ENCODE measurements around the gene SLC15A5.

Gene SLC15A5

DNA sequence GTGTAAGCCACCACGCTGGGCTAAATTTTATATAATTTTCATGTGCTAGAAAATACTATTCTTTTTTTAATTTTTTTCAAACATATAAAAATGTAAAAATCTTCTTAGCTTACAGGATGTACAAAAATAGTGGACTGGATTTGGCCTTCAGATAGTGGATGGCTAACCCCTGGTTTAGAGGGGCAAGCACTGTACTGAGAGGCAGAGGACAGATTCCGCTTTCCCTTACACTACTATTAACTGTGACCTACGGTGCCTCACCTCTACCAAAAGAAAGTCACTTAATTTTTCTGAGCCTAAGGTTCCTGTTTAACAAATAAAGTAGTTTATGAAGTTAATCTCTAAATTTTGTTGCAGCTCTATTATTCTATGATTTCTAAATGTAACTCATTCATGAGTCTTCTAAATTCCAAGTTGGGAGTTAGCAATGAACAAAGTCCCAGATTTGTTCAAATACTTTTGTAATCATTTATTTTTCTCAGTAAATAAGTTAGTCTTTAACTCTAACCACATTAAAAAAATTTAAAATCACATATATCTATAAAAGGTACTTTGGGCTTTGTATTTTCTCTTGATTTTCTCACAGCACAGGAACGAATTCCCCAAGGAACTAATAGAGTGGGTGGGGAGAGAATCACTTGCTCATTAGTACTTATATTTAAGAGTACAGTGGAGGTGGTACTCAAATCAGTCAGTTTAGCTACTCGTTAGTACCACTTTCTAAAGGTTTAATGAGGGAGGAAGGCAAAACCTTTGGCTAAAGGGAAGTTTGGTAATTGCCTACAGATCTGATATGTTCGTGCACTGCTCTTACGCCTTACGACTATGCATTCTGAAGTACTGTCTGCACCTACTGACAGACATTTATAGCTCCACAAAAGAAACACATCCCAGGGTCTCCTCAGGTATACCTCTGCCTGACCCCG is 33.7 kb downstream of the SLC15A5 start:
- Histone ChIP-seq H4K20me1 (ENCODE audit: insufficient read depth, low read length) (no peaks in the 10 kb centered on the region), H3K4me1 (ENCODE audit: low read length) (no peaks in the 10 kb centered on the region), H3K9me3 (replicated peaks; ENCODE audit: insufficient read depth, low read length) (no peaks in the 10 kb centered on the region), H3K9me2 (replicated peaks; ENCODE audit: insufficient read depth, low read length) (no peaks in the 10 kb centered on the region; the same call in 1 of the 2 replicates), H3K27me3 (replicated peaks; ENCODE audit: insufficient read depth, low read length) (no peaks in the 10 kb centered on the region), H3K4me2 (ENCODE audit: low read depth, low read length) (no peak overlapping the region), H3K27ac (ENCODE audit: low read length) (no peak overlapping the region), H3K9ac (ENCODE audit: low read length) (no peak overlapping the region), H3F3A (ENCODE audit: insufficient read depth, low read length) (no peaks in the 10 kb centered on the region), H3K4me3 (ENCODE audit: low read length) (no peak overlapping the region), H2AFZ (ENCODE audit: low read length) (no peak overlapping the region), H3K36me3 (replicated peaks; ENCODE audit: insufficient read depth, low read length) (no peaks in the 10 kb centered on the region), H3K79me2 (ENCODE audit: low read length) (no peaks in the 10 kb centered on the region)
- DNase-seq, result no peak
- TF ChIP-seq, protein P1, sequence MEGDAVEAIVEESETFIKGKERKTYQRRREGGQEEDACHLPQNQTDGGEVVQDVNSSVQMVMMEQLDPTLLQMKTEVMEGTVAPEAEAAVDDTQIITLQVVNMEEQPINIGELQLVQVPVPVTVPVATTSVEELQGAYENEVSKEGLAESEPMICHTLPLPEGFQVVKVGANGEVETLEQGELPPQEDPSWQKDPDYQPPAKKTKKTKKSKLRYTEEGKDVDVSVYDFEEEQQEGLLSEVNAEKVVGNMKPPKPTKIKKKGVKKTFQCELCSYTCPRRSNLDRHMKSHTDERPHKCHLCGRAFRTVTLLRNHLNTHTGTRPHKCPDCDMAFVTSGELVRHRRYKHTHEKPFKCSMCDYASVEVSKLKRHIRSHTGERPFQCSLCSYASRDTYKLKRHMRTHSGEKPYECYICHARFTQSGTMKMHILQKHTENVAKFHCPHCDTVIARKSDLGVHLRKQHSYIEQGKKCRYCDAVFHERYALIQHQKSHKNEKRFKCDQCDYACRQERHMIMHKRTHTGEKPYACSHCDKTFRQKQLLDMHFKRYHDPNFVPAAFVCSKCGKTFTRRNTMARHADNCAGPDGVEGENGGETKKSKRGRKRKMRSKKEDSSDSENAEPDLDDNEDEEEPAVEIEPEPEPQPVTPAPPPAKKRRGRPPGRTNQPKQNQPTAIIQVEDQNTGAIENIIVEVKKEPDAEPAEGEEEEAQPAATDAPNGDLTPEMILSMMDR (IDR thresholded peaks at IDR 0.05; ENCODE audit: low read length), result no peak
- TF ChIP-seq EZH2 (optimal IDR thresholded peaks at IDR 0.05; ENCODE audit: low read depth, low read length) (no peak), EZH2phosphoT487 (IDR thresholded peaks at IDR 0.05; ENCODE audit: low read length) (no peak)

DNA sequence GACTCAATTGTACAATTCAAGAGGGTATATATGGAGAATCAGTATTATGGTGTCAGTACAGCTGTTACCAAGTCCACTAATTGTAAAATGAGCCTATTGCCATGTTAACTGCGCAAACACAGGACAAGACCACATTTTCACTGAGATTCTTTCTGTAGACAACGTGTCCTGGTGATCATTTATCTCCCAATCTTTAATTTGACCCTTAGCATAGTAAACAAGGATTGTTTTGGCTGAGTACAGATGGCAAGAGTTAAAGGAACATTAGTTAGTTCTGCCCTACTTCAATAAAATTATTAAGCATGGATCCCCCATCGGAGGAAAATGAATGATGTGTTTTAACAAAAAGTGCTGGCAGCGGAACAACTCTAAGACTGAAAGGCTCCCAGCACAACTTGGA is 36.1 kb downstream of the SLC15A5 start:
- TF ChIP-seq EZH2phosphoT487 (IDR thresholded peaks at IDR 0.05; ENCODE audit: low read length) (no peak), EZH2 (optimal IDR thresholded peaks at IDR 0.05; ENCODE audit: low read depth, low read length) (no peak)
- TF ChIP-seq, protein P1 (IDR thresholded peaks at IDR 0.05; ENCODE audit: low read length), result no peak
- Histone ChIP-seq H3K9me3 (replicated peaks; ENCODE audit: insufficient read depth, low read length) (no peaks in the 10 kb centered on the region), H3K79me2 (ENCODE audit: low read length) (no peaks in the 10 kb centered on the region), H3K27ac (ENCODE audit: low read length) (no peak overlapping the region), H4K20me1 (ENCODE audit: insufficient read depth, low read length) (no peaks in the 10 kb centered on the region), H3K27me3 (replicated peaks; ENCODE audit: insufficient read depth, low read length) (no peaks in the 10 kb centered on the region), H2AFZ (ENCODE audit: low read length) (no peak overlapping the region), H3K9me2 (replicated peaks; ENCODE audit: insufficient read depth, low read length) (no peaks in the 10 kb centered on the region), H3K36me3 (replicated peaks; ENCODE audit: insufficient read depth, low read length) (no peaks in the 10 kb centered on the region), H3K4me2 (ENCODE audit: low read depth, low read length) (no peak overlapping the region), H3K9ac (ENCODE audit: low read length) (no peak overlapping the region), H3K4me1 (ENCODE audit: low read length) (no peaks in the 10 kb centered on the region), H3K4me3 (ENCODE audit: low read length) (no peak overlapping the region), H3F3A (ENCODE audit: insufficient read depth, low read length) (no peaks in the 10 kb centered on the region)
- DNase-seq, result no peak

DNA sequence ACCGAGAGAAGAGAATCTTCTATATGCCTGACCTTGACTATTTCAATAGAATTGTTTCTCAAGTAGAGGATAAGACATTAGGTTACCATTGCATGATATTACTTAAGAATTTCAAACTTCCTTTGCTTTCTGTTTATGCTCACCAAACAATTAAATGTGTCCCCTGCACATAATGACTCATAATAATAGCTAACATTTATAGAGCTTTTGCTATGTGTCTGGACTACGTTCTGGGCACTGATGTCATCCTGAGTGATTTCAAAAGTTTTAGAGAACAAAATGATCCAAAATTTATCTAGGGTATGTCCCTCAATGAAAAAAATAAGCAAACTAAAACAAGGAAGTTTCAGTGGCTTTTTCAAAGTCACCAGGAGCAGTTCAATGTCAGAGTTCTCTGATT is 38.8 kb downstream of the SLC15A5 start:
- Histone ChIP-seq H3K4me3 (ENCODE audit: low read length) (no peak overlapping the region), H4K20me1 (ENCODE audit: insufficient read depth, low read length) (no peaks in the 10 kb centered on the region), H3F3A (ENCODE audit: insufficient read depth, low read length) (no peaks in the 10 kb centered on the region), H3K4me1 (ENCODE audit: low read length) (no peaks in the 10 kb centered on the region), H3K9me2 (replicated peaks; ENCODE audit: insufficient read depth, low read length) (no peaks in the 10 kb centered on the region), H3K9ac (ENCODE audit: low read length) (no peak overlapping the region), H3K9me3 (replicated peaks; ENCODE audit: insufficient read depth, low read length) (no peaks in the 10 kb centered on the region), H3K79me2 (ENCODE audit: low read length) (no peaks in the 10 kb centered on the region), H3K27me3 (replicated peaks; ENCODE audit: insufficient read depth, low read length) (no peaks in the 10 kb centered on the region), H3K27ac (ENCODE audit: low read length) (no peak overlapping the region), H2AFZ (ENCODE audit: low read length) (no peak overlapping the region), H3K36me3 (replicated peaks; ENCODE audit: insufficient read depth, low read length) (no peaks in the 10 kb centered on the region), H3K4me2 (ENCODE audit: low read depth, low read length) (no peak overlapping the region)
- no peak for DNase-seq
- TF ChIP-seq EZH2phosphoT487 (IDR thresholded peaks at IDR 0.05; ENCODE audit: low read length) (no peak), EZH2 (optimal IDR thresholded peaks at IDR 0.05; ENCODE audit: low read depth, low read length) (no peak)
- TF ChIP-seq, protein P1 (IDR thresholded peaks at IDR 0.05; ENCODE audit: low read length), result no peak

All from MM.1S (cell line).